ENCODE results near the gene GNPDA1.
A peak's percentile ranks its signal among the peaks of the same experiment; 100 is the strongest.

Gene GNPDA1

GRCh38 chr5:142020122-142020659 is 7.4 kb upstream of the GNPDA1 start:
- no peak for DNase-seq

GRCh38 chr5:142017832-142018427 is 5.1 kb upstream of the GNPDA1 start:
- DNase-seq, result peak; percentile 20

- DNase-seq, result peak; percentile 30
Measured at GRCh38 chr5:142016556-142016955, 3.7 kb upstream of the GNPDA1 start.

- DNase-seq, result peak; percentile 59
Measured at GRCh38 chr5:142015781-142016533, 3.1 kb upstream of the GNPDA1 start.

GRCh38 chr5:142014911-142015584 is 2.2 kb upstream of the GNPDA1 start:
- peak; percentile 78 for DNase-seq

- DNase-seq, result no peak
Measured at GRCh38 chr5:142013734-142014521, 1.1 kb upstream of the GNPDA1 start.

- DNase-seq, result peak; percentile 50
Measured at GRCh38 chr5:142012186-142012785, 541 bp downstream of the GNPDA1 start.

- DNase-seq, result no peak
Measured at GRCh38 chr5:142011572-142012185, 1.1 kb downstream of the GNPDA1 start.

- no peak for DNase-seq
Measured at GRCh38 chr5:142009886-142010285, 2.9 kb downstream of the GNPDA1 start.

- DNase-seq, result no peak
Measured at GRCh38 chr5:142008813-142009212, 4.0 kb downstream of the GNPDA1 start.

GRCh38 chr5:142007237-142007544 is 5.6 kb downstream of the GNPDA1 start:
- DNase-seq, result no peak

GRCh38 chr5:142006363-142007236 is 6.2 kb downstream of the GNPDA1 start:
- peak; percentile 40 for DNase-seq

GRCh38 chr5:142003266-142003800 is 9.5 kb downstream of the GNPDA1 start:
- DNase-seq, result no peak

- peak; percentile 24 for DNase-seq
Measured at GRCh38 chr5:142000704-142001484, 11.9 kb downstream of the GNPDA1 start.

GRCh38 chr5:142000173-142000572 is 12.7 kb downstream of the GNPDA1 start:
- no peak for DNase-seq

- no peak for DNase-seq
Measured at GRCh38 chr5:141997358-141997960, 15.4 kb downstream of the GNPDA1 start.

- no peak for DNase-seq
Measured at GRCh38 chr5:141995656-141996055, 17.2 kb downstream of the GNPDA1 start.

GRCh38 chr5:141994511-141995136 is 18.2 kb downstream of the GNPDA1 start:
- no peak for DNase-seq

GRCh38 chr5:141992349-141992963 is 20.4 kb downstream of the GNPDA1 start:
- DNase-seq, result peak; percentile 80

All from CD4-positive, alpha-beta T cell treated with Interleukin-21 for 1 hour (primary cell).